Measurements from ENCODE around the gene SINHCAF.

DNA sequence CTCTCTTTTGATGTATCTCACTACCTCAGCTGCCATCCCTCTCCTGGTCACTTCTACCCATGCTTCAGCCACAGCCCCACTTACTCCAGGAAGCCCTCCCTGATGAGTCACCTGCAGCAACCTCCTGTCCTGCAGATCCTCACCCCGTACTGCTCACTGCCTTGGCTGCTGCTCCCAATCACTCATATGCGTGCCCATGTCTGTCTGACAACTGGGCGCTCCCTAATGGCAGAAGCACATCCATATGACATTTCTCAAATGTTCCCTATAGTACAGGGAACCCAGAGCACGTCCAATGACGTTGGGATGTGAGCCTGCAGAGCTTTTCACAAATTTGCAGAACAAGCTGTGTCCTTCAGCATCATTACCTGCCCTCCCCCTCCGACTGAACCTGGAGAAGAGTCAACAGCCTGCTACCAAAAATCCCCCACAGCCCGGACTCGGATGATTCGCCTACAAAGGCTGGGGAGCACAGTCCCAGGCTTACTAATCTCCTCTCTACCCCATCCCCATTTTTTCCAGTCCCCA, 90.0 kb downstream of the SINHCAF start:
- TF ChIP-seq, protein P1, sequence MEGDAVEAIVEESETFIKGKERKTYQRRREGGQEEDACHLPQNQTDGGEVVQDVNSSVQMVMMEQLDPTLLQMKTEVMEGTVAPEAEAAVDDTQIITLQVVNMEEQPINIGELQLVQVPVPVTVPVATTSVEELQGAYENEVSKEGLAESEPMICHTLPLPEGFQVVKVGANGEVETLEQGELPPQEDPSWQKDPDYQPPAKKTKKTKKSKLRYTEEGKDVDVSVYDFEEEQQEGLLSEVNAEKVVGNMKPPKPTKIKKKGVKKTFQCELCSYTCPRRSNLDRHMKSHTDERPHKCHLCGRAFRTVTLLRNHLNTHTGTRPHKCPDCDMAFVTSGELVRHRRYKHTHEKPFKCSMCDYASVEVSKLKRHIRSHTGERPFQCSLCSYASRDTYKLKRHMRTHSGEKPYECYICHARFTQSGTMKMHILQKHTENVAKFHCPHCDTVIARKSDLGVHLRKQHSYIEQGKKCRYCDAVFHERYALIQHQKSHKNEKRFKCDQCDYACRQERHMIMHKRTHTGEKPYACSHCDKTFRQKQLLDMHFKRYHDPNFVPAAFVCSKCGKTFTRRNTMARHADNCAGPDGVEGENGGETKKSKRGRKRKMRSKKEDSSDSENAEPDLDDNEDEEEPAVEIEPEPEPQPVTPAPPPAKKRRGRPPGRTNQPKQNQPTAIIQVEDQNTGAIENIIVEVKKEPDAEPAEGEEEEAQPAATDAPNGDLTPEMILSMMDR (IDR thresholded peaks at IDR 0.05; ENCODE audit: insufficient read depth, low read length), result no peak
- TF ChIP-seq POLR2AphosphoS5 (IDR thresholded peaks at IDR 0.05; ENCODE audit: low read depth), result no peak
